ENCODE results near the gene FAHD2A.
"Not testable (repeated sequence)": the region's sequence is repeated elsewhere in the genome, so short reads cannot be mapped to it uniquely, and the experiment has no call there.

Gene FAHD2A

GRCh38 chr2:95442474-95443099 is 40.1 kb downstream of the FAHD2A start:
- DNase-seq: not testable (repeated sequence)

- not testable (repeated sequence) for DNase-seq
These were observed 42.8 kb downstream of the FAHD2A start for GRCh38 chr2:95445317-95445716.

GRCh38 chr2:95463292-95463691 is 60.8 kb downstream of the FAHD2A start:
- not testable (repeated sequence) for DNase-seq
